SK-N-SH treated with all-trans-retinoic acid at 6 μM for 48 hours (cell line): ENCODE measurements around the gene DCTN5.

Experiments
- ATAC-seq: fragments of 200-7000 bp; cut with Tn5 transposase; 3 replicates; pipeline ENCODE4 v1.9.1; 2020; ENCODE audit warnings: mild to moderate bottlenecking, moderate library complexity
- ARNTL ChIP-seq: fragments of 450-650 bp; formaldehyde crosslinking; IDR thresholded peaks from 2 replicates; pipeline ENCODE4 v1.5.0; 2020; ENCODE audit warnings: low read depth, mild to moderate bottlenecking, moderate library complexity, borderline replicate concordance
- BACH2 ChIP-seq: fragments of 250-450 bp; sonication (Bioruptor Pico); IDR thresholded peaks from 2 replicates; pipeline ENCODE4 v1.9.0; 2021; ENCODE audit warnings: mild to moderate bottlenecking, borderline replicate concordance
- CSDC2 ChIP-seq: fragments of 250-450 bp; sonication (Bioruptor Pico); IDR thresholded peaks from 2 replicates; pipeline ENCODE4 v1.5.0; 2020; ENCODE audit warnings: mild to moderate bottlenecking, moderate library complexity
- ESRRG ChIP-seq: fragments of 250-450 bp; sonication (Bioruptor Pico); IDR thresholded peaks from 2 replicates; pipeline ENCODE4 v1.6.1; 2021; ENCODE audit warnings: mild to moderate bottlenecking
- GLIS3 ChIP-seq: fragments of 250-450 bp; sonication (Bioruptor Pico); IDR thresholded peaks from 2 replicates; pipeline ENCODE4 v1.5.0; 2020; ENCODE audit warnings: mild to moderate bottlenecking, moderate library complexity
- OSR1 ChIP-seq: fragments of 250-450 bp; sonication (Bioruptor Pico); IDR thresholded peaks from 2 replicates; pipeline ENCODE4 v1.8.0; 2022; ENCODE audit warnings: moderate library complexity, mild to moderate bottlenecking, inconsistent platforms
- PPARA ChIP-seq: fragments of 250-450 bp; sonication (Bioruptor Pico); IDR thresholded peaks from 2 replicates; pipeline ENCODE4 v1.5.0; 2020; ENCODE audit warnings: mild to moderate bottlenecking, borderline replicate concordance
- RARB ChIP-seq: fragments of 250-450 bp; sonication (Bioruptor Pico); IDR thresholded peaks from 2 replicates; pipeline ENCODE4 v1.8.0; 2021; ENCODE audit warnings: mild to moderate bottlenecking, moderate library complexity
- SNAI2 ChIP-seq: fragments of 250-450 bp; sonication (Bioruptor Pico); IDR thresholded peaks from 2 replicates; pipeline ENCODE4 v1.5.0; 2020; ENCODE audit warnings: mild to moderate bottlenecking, moderate library complexity
- TCF4 ChIP-seq: fragments of 250-450 bp; sonication (Bioruptor Pico); IDR thresholded peaks from 2 replicates; pipeline ENCODE4 v1.8.0; 2021; ENCODE audit warnings: mild to moderate bottlenecking, moderate library complexity, borderline replicate concordance
- TOX ChIP-seq: fragments of 250-450 bp; sonication (Bioruptor Pico); IDR thresholded peaks from 2 replicates; pipeline ENCODE4 v1.8.0; 2021; ENCODE audit warnings: mild to moderate bottlenecking, moderate library complexity, borderline replicate concordance
- ZC3H10 ChIP-seq: fragments of 250-450 bp; sonication (Bioruptor Pico); IDR thresholded peaks from 2 replicates; pipeline ENCODE4 v1.5.1; 2021; ENCODE audit warnings: mild to moderate bottlenecking, moderate library complexity
- ZFP3 ChIP-seq: fragments of 250-450 bp; sonication (Bioruptor Pico); IDR thresholded peaks from 2 replicates; pipeline ENCODE4 v1.5.0; 2020; ENCODE audit warnings: mild to moderate bottlenecking, moderate library complexity
- ZFP30 ChIP-seq: fragments of 450-650 bp; formaldehyde crosslinking; IDR thresholded peaks from 2 replicates; pipeline ENCODE4 v1.5.0; 2022; ENCODE audit warnings: mild to moderate bottlenecking, moderate library complexity
- ZNF565 ChIP-seq: fragments of 450-650 bp; formaldehyde crosslinking; conservative IDR thresholded peaks from 2 replicates; pipeline ENCODE4 v1.5.0; 2020; ENCODE audit warnings: low read depth, mild to moderate bottlenecking, moderate library complexity
- ZNF8 ChIP-seq: fragments of 450-650 bp; formaldehyde crosslinking; IDR thresholded peaks from 2 replicates; pipeline ENCODE4 v1.5.0; 2020; ENCODE audit warnings: mild to moderate bottlenecking, moderate library complexity
- TF ChIP-seq, protein P1 (sequence below): fragments of 250-450 bp; sonication (Bioruptor Pico); IDR thresholded peaks from 2 replicates; pipeline ENCODE4 v1.5.1; 2020; ENCODE audit warnings: low read depth, mild to moderate bottlenecking, moderate library complexity
- TF ChIP-seq, protein P2 (sequence below): fragments of 250-450 bp; sonication (Bioruptor Pico); IDR thresholded peaks from 2 replicates; pipeline ENCODE4 v1.5.1; 2021; ENCODE audit warnings: mild to moderate bottlenecking, moderate library complexity
- TF ChIP-seq, protein P3 (sequence below): fragments of 250-450 bp; sonication (Bioruptor Pico); IDR thresholded peaks from 2 replicates; pipeline ENCODE4 v1.5.0; 2020; ENCODE audit warnings: mild to moderate bottlenecking, moderate library complexity
- TF ChIP-seq, protein P4 (sequence below): fragments of 250-450 bp; sonication (Bioruptor Pico); IDR thresholded peaks from 2 replicates; pipeline ENCODE4 v1.8.0; 2021; ENCODE audit warnings: low read depth, mild to moderate bottlenecking, moderate library complexity, borderline replicate concordance
- TF ChIP-seq, protein P5 (sequence below): fragments of 250-450 bp; sonication (Bioruptor Pico); IDR thresholded peaks from 2 replicates; pipeline ENCODE4 v1.8.0; 2020; ENCODE audit warnings: mild to moderate bottlenecking, moderate library complexity, borderline replicate concordance

The DCTN5 gene

DNA sequence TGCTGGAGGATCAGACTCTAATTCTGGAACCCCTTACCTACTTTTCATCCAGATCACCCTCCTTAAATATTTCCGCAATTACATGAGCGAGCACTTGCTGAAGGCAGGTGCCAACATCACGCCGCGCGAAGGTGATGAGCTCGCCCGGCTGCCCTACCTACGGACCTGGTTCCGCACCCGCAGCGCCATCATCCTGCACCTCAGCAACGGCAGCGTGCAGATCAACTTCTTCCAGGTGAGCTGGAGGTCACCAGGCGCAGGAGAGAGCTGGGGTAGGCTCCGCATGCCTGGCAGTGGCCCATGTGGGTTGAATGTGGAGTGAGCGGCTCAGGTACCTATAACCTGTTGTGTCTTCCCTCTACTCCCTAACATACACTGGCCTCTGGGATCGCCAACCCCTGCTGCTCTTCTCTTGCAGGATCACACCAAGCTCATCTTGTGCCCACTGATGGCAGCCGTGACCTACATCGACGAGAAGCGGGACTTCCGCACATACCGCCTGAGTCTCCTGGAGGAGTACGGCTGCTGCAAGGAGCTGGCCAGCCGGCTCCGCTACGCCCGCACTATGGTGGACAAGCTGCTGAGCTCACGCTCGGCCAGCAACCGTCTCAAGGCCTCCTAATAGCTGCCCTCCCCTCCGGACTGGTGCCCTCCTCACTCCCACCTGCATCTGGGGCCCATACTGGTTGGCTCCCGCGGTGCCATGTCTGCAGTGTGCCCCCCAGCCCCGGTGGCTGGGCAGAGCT lies 48.3 kb downstream of the DCTN5 start:
- TF ChIP-seq TOX (CRISPR knock-in tag), result no peak
- TF ChIP-seq TCF4, result no peak
- TF ChIP-seq PPARA (CRISPR knock-in tag), result no peak
- no peak for TF ChIP-seq ESRRG (CRISPR knock-in tag)
- TF ChIP-seq ZFP3 (CRISPR knock-in tag), result no peak
- TF ChIP-seq GLIS3 (CRISPR knock-in tag), result no peak
- TF ChIP-seq, protein P1, sequence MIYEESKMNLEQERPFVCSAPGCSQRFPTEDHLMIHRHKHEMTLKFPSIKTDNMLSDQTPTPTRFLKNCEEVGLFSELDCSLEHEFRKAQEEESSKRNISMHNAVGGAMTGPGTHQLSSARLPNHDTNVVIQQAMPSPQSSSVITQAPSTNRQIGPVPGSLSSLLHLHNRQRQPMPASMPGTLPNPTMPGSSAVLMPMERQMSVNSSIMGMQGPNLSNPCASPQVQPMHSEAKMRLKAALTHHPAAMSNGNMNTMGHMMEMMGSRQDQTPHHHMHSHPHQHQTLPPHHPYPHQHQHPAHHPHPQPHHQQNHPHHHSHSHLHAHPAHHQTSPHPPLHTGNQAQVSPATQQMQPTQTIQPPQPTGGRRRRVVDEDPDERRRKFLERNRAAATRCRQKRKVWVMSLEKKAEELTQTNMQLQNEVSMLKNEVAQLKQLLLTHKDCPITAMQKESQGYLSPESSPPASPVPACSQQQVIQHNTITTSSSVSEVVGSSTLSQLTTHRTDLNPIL (CRISPR knock-in tag), result no peak
- TF ChIP-seq RARB, result no peak
- no peak for TF ChIP-seq SNAI2 (CRISPR knock-in tag)
- no peak for TF ChIP-seq ZFP30 (CRISPR knock-in tag)
- no peak for ATAC-seq

DNA sequence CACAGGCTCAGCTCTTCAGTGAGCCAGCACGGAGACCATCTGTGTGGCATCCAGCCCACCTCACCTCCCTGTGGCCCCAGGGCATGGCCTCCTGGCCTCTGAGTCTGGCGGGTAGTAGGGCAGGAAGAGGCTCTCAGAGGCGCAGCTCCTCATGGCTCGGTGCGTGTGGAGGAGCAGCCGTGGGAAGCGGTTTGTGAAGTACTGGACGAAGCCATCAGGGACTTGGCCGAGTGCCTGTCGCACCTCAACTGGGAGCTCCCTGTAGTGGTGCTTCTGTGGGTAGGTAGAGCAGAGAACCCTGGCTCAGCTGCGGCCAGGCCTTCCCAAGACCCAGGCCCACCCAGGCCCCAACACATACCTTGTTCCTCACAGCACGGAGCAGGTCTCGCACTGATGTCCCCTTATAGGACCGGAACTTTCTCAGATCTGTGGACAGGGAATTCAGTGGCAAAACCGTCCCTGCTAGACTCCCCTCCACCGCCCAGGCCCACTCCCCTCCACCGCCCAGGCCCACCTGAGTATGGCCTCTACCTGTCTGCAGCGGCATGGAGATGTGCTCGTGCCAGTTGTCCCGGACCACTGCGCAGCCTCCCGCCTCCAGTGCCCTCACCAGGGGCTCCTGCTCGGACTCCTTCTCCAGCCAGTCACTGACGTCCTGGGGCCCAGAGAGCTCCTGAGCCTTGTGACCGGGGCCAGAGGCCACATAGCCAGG lies 49.7 kb downstream of the DCTN5 start:
- ATAC-seq, result no peak; the same call in 2 of the 3 replicates
- no peak for TF ChIP-seq ZNF565 (CRISPR knock-in tag)
- TF ChIP-seq, protein P2, sequence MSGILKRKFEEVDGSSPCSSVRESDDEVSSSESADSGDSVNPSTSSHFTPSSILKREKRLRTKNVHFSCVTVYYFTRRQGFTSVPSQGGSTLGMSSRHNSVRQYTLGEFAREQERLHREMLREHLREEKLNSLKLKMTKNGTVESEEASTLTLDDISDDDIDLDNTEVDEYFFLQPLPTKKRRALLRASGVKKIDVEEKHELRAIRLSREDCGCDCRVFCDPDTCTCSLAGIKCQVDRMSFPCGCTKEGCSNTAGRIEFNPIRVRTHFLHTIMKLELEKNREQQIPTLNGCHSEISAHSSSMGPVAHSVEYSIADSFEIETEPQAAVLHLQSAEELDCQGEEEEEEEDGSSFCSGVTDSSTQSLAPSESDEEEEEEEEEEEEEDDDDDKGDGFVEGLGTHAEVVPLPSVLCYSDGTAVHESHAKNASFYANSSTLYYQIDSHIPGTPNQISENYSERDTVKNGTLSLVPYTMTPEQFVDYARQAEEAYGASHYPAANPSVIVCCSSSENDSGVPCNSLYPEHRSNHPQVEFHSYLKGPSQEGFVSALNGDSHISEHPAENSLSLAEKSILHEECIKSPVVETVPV, result no peak
- no peak for TF ChIP-seq SNAI2 (CRISPR knock-in tag)
- TF ChIP-seq OSR1 (CRISPR knock-in tag), result no peak
- TF ChIP-seq, protein P1 (CRISPR knock-in tag), result no peak
- no peak for TF ChIP-seq ZNF8 (CRISPR knock-in tag)
- no peak for TF ChIP-seq ARNTL (CRISPR knock-in tag)
- TF ChIP-seq PPARA (CRISPR knock-in tag), result no peak
- no peak for TF ChIP-seq ESRRG (CRISPR knock-in tag)
- TF ChIP-seq, protein P3, sequence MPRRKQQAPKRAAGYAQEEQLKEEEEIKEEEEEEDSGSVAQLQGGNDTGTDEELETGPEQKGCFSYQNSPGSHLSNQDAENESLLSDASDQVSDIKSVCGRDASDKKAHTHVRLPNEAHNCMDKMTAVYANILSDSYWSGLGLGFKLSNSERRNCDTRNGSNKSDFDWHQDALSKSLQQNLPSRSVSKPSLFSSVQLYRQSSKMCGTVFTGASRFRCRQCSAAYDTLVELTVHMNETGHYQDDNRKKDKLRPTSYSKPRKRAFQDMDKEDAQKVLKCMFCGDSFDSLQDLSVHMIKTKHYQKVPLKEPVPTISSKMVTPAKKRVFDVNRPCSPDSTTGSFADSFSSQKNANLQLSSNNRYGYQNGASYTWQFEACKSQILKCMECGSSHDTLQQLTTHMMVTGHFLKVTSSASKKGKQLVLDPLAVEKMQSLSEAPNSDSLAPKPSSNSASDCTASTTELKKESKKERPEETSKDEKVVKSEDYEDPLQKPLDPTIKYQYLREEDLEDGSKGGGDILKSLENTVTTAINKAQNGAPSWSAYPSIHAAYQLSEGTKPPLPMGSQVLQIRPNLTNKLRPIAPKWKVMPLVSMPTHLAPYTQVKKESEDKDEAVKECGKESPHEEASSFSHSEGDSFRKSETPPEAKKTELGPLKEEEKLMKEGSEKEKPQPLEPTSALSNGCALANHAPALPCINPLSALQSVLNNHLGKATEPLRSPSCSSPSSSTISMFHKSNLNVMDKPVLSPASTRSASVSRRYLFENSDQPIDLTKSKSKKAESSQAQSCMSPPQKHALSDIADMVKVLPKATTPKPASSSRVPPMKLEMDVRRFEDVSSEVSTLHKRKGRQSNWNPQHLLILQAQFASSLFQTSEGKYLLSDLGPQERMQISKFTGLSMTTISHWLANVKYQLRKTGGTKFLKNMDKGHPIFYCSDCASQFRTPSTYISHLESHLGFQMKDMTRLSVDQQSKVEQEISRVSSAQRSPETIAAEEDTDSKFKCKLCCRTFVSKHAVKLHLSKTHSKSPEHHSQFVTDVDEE (CRISPR knock-in tag), result no peak
- TF ChIP-seq ZC3H10 (CRISPR knock-in tag), result no peak
- no peak for TF ChIP-seq ZFP3 (CRISPR knock-in tag)
- no peak for TF ChIP-seq TCF4
- no peak for TF ChIP-seq CSDC2 (CRISPR knock-in tag)
- TF ChIP-seq ZFP30 (CRISPR knock-in tag), result no peak
- TF ChIP-seq BACH2 (CRISPR knock-in tag), result no peak
- TF ChIP-seq, protein P4, sequence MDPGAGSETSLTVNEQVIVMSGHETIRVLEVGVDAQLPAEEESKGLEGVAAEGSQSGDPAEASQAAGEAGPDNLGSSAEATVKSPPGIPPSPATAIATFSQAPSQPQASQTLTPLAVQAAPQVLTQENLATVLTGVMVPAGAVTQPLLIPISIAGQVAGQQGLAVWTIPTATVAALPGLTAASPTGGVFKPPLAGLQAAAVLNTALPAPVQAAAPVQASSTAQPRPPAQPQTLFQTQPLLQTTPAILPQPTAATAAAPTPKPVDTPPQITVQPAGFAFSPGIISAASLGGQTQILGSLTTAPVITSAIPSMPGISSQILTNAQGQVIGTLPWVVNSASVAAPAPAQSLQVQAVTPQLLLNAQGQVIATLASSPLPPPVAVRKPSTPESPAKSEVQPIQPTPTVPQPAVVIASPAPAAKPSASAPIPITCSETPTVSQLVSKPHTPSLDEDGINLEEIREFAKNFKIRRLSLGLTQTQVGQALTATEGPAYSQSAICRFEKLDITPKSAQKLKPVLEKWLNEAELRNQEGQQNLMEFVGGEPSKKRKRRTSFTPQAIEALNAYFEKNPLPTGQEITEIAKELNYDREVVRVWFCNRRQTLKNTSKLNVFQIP (CRISPR knock-in tag), result no peak
- TF ChIP-seq, protein P5, sequence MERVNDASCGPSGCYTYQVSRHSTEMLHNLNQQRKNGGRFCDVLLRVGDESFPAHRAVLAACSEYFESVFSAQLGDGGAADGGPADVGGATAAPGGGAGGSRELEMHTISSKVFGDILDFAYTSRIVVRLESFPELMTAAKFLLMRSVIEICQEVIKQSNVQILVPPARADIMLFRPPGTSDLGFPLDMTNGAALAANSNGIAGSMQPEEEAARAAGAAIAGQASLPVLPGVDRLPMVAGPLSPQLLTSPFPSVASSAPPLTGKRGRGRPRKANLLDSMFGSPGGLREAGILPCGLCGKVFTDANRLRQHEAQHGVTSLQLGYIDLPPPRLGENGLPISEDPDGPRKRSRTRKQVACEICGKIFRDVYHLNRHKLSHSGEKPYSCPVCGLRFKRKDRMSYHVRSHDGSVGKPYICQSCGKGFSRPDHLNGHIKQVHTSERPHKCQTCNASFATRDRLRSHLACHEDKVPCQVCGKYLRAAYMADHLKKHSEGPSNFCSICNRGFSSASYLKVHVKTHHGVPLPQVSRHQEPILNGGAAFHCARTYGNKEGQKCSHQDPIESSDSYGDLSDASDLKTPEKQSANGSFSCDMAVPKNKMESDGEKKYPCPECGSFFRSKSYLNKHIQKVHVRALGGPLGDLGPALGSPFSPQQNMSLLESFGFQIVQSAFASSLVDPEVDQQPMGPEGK (CRISPR knock-in tag), result no peak
- TF ChIP-seq, all 23 proteins: peak for 0
